ENCODE data around the gene ARSJ.

ARSJ gene

DNA sequence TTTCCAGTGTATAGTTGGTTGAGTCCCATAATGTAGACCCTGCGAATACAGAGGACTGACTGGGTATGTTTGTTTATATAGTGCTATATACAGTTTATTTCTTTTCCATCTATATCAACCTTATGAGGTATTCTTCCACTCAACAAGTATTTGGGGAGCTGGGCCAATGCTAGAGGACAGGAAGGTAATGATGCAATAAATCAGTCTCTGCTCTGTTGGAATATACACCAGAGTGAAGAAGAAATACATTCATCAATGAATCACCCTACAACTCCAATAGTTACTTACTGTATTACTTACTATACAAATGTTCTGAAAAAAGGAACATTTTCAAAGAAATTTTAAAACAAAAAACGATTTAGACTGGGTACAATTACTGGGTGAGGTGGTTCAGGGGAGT is 2.1 kb upstream of the ARSJ start:
- Histone ChIP-seq H3K9me3 (ENCODE audit: control insufficient read depth, low read length) (no peaks in the 10 kb centered on the region), H3K27me3 (replicated peaks; ENCODE audit: control insufficient read depth, insufficient read depth, low read length) (no peaks in the 10 kb centered on the region), H3K9ac (ENCODE audit: low read length) (no peak overlapping the region), H3K36me3 (ENCODE audit: control insufficient read depth, insufficient read depth, low read length, severe bottlenecking) (no peaks in the 10 kb centered on the region), H3K4me1 (ENCODE audit: control insufficient read depth, insufficient read depth, low read length) (peaks cover 26% of the 10 kb centered on the region), H3K4me3 (ENCODE audit: low read length) (no peak overlapping the region)
- peak; percentile 46 for DNase-seq (ENCODE audit: low read depth)

- no peaks in the 10 kb centered on the region for H3K27me3 ChIP-seq (replicated peaks; ENCODE audit: control insufficient read depth, insufficient read depth, low read length)
- H3K4me1 ChIP-seq (ENCODE audit: control insufficient read depth, insufficient read depth, low read length), result peaks cover 39% of the 10 kb centered on the region
- H3K36me3 ChIP-seq (ENCODE audit: control insufficient read depth, insufficient read depth, low read length, severe bottlenecking), result no peaks in the 10 kb centered on the region
- peak overlapping the region; percentile 94 for H3K4me3 ChIP-seq (ENCODE audit: low read length)
- no peaks in the 10 kb centered on the region for H3K9me3 ChIP-seq (ENCODE audit: control insufficient read depth, low read length)
- peak overlapping the region; percentile 87 for H3K9ac ChIP-seq (ENCODE audit: low read length)
- DNase-seq (ENCODE audit: low read depth), result peak; percentile 68
These were observed 613 bp upstream of the ARSJ start for GRCh38 chr4:113979905-113980615.

GRCh38 chr4:113978561-113979147 is 793 bp downstream of the ARSJ start:
- H3K36me3 ChIP-seq (ENCODE audit: control insufficient read depth, insufficient read depth, low read length, severe bottlenecking), result no peaks in the 10 kb centered on the region
- no peaks in the 10 kb centered on the region for H3K27me3 ChIP-seq (replicated peaks; ENCODE audit: control insufficient read depth, insufficient read depth, low read length)
- H3K4me1 ChIP-seq (ENCODE audit: control insufficient read depth, insufficient read depth, low read length), result peaks cover 39% of the 10 kb centered on the region
- H3K9me3 ChIP-seq (ENCODE audit: control insufficient read depth, low read length), result peaks cover 8% of the 10 kb centered on the region
- DNase-seq (ENCODE audit: low read depth), result no peak
- peak overlapping the region; percentile 94 for H3K4me3 ChIP-seq (ENCODE audit: low read length)
- H3K9ac ChIP-seq (ENCODE audit: low read length), result peak overlapping the region; percentile 87

DNA sequence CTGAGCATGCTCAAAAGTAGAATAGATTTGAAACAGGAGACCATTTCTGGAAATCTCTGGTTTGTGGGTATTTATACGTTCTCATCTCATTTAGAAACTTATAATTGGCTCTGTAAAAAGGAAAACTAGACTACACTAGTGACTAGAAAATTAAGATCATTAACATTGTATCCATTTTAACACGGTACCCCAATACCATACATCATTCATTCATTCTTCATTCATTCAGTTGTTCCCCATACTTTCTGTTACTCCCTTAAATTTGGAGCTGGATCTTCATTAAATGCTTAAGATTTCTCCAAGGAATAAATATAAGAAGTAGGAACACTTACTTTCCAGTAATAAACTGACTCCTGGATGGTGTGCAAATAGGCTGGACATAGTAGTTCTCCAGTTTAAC is 1.3 kb downstream of the ARSJ start:
- peaks cover 8% of the 10 kb centered on the region for H3K9me3 ChIP-seq (ENCODE audit: control insufficient read depth, low read length)
- H3K4me1 ChIP-seq (ENCODE audit: control insufficient read depth, insufficient read depth, low read length), result peaks cover 39% of the 10 kb centered on the region
- H3K9ac ChIP-seq (ENCODE audit: low read length), result peak overlapping the region; percentile 87
- H3K4me3 ChIP-seq (ENCODE audit: low read length), result peak overlapping the region; percentile 94
- DNase-seq (ENCODE audit: low read depth), result no peak
- H3K36me3 ChIP-seq (ENCODE audit: control insufficient read depth, insufficient read depth, low read length, severe bottlenecking), result no peaks in the 10 kb centered on the region
- no peaks in the 10 kb centered on the region for H3K27me3 ChIP-seq (replicated peaks; ENCODE audit: control insufficient read depth, insufficient read depth, low read length)

DNA sequence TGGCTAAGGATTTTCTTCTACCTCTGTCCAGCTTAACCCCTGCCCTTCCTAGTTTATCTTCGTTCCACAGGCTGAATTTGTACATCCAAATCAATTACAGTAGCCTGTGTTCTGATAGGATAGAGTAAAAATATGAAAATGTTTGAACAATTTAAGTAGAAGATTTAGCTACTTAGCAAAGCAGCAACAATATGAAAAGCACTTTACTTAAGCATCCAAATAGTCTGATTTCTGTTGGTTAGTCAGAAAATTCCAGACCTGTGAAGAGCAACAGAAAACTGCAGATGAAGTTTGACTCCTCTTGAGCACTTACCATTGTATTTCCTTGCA is 2.0 kb downstream of the ARSJ start:
- peak; percentile 49 for DNase-seq (ENCODE audit: low read depth)
- H3K9me3 ChIP-seq (ENCODE audit: control insufficient read depth, low read length), result peaks cover 8% of the 10 kb centered on the region
- peak overlapping the region; percentile 87 for H3K9ac ChIP-seq (ENCODE audit: low read length)
- H3K4me1 ChIP-seq (ENCODE audit: control insufficient read depth, insufficient read depth, low read length), result peaks cover 39% of the 10 kb centered on the region
- no peaks in the 10 kb centered on the region for H3K27me3 ChIP-seq (replicated peaks; ENCODE audit: control insufficient read depth, insufficient read depth, low read length)
- H3K36me3 ChIP-seq (ENCODE audit: control insufficient read depth, insufficient read depth, low read length, severe bottlenecking), result no peaks in the 10 kb centered on the region
- peak overlapping the region; percentile 94 for H3K4me3 ChIP-seq (ENCODE audit: low read length)

DNA sequence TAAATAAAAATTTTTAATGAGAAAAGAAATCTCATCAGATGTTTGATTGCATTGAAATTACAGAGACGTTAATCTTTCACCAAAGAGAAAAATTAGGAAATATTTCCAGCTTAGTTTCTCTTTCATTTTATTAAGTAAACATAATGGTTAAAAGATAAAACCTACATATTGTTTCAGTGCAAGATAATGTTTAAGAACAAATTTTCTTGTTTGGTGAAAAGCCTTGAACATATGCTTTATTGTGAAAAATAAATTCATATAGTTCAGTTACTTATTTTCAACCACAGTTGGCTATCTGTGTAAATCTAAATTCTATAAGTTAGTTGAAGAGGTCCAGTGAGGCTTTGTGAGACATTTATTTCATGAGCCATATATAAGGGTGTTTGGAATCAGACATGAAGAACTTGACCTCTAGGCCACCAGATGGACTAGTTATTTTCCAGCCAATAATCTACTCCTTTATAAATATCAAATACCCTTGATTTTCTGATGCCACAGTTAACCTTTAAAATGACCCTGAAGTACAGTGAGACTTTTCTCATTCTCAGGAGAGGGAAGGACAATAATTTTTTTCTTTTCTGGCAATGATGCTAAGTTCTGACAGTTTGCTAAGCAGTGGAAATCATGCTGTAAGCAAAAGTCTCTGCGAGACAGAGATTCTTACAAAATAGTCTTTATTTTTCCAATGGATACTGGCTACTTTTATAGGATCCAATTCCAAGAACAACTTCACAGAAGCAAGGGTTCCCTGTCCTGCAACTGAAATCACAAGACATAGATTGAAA is 2.5 kb downstream of the ARSJ start:
- DNase-seq (ENCODE audit: low read depth), result peak; percentile 45
- peak overlapping the region; percentile 87 for H3K9ac ChIP-seq (ENCODE audit: low read length)
- H3K36me3 ChIP-seq (ENCODE audit: control insufficient read depth, insufficient read depth, low read length, severe bottlenecking), result no peaks in the 10 kb centered on the region
- H3K9me3 ChIP-seq (ENCODE audit: control insufficient read depth, low read length), result peaks cover 8% of the 10 kb centered on the region
- peaks cover 40% of the 10 kb centered on the region for H3K4me1 ChIP-seq (ENCODE audit: control insufficient read depth, insufficient read depth, low read length)
- H3K27me3 ChIP-seq (replicated peaks; ENCODE audit: control insufficient read depth, insufficient read depth, low read length), result no peaks in the 10 kb centered on the region
- peak overlapping the region; percentile 94 for H3K4me3 ChIP-seq (ENCODE audit: low read length)

DNA sequence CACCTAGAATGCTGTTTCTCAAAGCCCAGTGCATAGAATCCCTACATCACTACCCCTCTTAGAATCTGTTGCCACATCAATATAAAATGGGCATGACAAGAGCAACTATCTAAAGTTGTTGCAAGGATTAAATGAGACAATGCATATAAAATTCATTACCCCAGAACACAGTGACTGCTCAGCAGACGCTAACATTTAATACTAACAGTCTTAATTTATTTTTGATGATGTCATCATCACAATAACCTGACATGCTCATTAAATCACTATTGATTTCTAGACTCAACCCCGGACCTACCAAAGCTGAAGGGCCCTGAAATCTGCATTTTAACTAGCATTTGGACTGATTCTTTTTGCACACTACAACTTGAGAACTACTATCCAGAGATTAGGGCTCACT is 3.9 kb downstream of the ARSJ start:
- DNase-seq (ENCODE audit: low read depth), result no peak
- H3K36me3 ChIP-seq (ENCODE audit: control insufficient read depth, insufficient read depth, low read length, severe bottlenecking), result no peaks in the 10 kb centered on the region
- H3K4me3 ChIP-seq (ENCODE audit: low read length), result peak overlapping the region; percentile 94
- peaks cover 8% of the 10 kb centered on the region for H3K9me3 ChIP-seq (ENCODE audit: control insufficient read depth, low read length)
- H3K4me1 ChIP-seq (ENCODE audit: control insufficient read depth, insufficient read depth, low read length), result peaks cover 44% of the 10 kb centered on the region
- H3K27me3 ChIP-seq (replicated peaks; ENCODE audit: control insufficient read depth, insufficient read depth, low read length), result no peaks in the 10 kb centered on the region
- H3K9ac ChIP-seq (ENCODE audit: low read length), result peak overlapping the region; percentile 87

- no peak for DNase-seq (ENCODE audit: low read depth)
- H3K4me3 ChIP-seq (ENCODE audit: low read length), result peak overlapping the region; percentile 4
- H3K27me3 ChIP-seq (replicated peaks; ENCODE audit: control insufficient read depth, insufficient read depth, low read length), result no peaks in the 10 kb centered on the region
These were observed 5.0 kb downstream of the ARSJ start for GRCh38 chr4:113974467-113974866.

DNA sequence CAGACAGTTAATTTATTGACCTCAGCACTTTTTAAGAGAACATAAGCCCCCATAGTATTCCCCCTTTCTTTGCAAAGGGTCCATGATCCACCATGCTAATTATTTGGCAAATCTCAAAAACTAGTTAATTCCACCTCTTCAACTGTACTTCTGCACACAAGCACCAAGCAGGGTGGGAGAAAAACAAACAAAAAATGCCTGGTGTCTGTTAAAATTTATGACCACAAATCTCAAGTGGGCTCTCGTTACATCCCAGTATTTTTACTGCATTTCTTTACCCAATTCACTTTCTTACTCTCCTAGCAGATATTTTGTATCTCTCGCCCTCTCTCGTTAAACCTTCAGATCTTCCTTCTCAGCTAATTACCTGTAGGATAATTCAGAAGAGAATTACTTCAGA is 6.1 kb downstream of the ARSJ start:
- Histone ChIP-seq H3K4me3 (ENCODE audit: low read length) (no peak overlapping the region), H3K36me3 (ENCODE audit: control insufficient read depth, insufficient read depth, low read length, severe bottlenecking) (no peaks in the 10 kb centered on the region), H3K9me3 (ENCODE audit: control insufficient read depth, low read length) (peaks cover 8% of the 10 kb centered on the region), H3K9ac (ENCODE audit: low read length) (no peak overlapping the region), H3K4me1 (ENCODE audit: control insufficient read depth, insufficient read depth, low read length) (peaks cover 49% of the 10 kb centered on the region), H3K27me3 (replicated peaks; ENCODE audit: control insufficient read depth, insufficient read depth, low read length) (no peaks in the 10 kb centered on the region)
- no peak for DNase-seq (ENCODE audit: low read depth)

More at GRCh38 chr4:113974467-113974866, 5.0 kb downstream of the ARSJ start:
- peaks cover 8% of the 10 kb centered on the region for H3K9me3 ChIP-seq (ENCODE audit: control insufficient read depth, low read length)
- no peak overlapping the region for H3K9ac ChIP-seq (ENCODE audit: low read length)
- H3K36me3 ChIP-seq (ENCODE audit: control insufficient read depth, insufficient read depth, low read length, severe bottlenecking), result no peaks in the 10 kb centered on the region
- peaks cover 49% of the 10 kb centered on the region for H3K4me1 ChIP-seq (ENCODE audit: control insufficient read depth, insufficient read depth, low read length)

- H3K4me1 ChIP-seq (ENCODE audit: control insufficient read depth, insufficient read depth, low read length), result peaks cover 45% of the 10 kb centered on the region
- H3K9me3 ChIP-seq (ENCODE audit: control insufficient read depth, low read length), result peaks cover 8% of the 10 kb centered on the region
- H3K36me3 ChIP-seq (ENCODE audit: control insufficient read depth, insufficient read depth, low read length, severe bottlenecking), result no peaks in the 10 kb centered on the region
- H3K27me3 ChIP-seq (replicated peaks; ENCODE audit: control insufficient read depth, insufficient read depth, low read length), result no peaks in the 10 kb centered on the region
- no peak overlapping the region for H3K9ac ChIP-seq (ENCODE audit: low read length)
- no peak for DNase-seq (ENCODE audit: low read depth)
- no peak overlapping the region for H3K4me3 ChIP-seq (ENCODE audit: low read length)
These were observed 6.7 kb downstream of the ARSJ start for GRCh38 chr4:113972781-113973180.

DNA sequence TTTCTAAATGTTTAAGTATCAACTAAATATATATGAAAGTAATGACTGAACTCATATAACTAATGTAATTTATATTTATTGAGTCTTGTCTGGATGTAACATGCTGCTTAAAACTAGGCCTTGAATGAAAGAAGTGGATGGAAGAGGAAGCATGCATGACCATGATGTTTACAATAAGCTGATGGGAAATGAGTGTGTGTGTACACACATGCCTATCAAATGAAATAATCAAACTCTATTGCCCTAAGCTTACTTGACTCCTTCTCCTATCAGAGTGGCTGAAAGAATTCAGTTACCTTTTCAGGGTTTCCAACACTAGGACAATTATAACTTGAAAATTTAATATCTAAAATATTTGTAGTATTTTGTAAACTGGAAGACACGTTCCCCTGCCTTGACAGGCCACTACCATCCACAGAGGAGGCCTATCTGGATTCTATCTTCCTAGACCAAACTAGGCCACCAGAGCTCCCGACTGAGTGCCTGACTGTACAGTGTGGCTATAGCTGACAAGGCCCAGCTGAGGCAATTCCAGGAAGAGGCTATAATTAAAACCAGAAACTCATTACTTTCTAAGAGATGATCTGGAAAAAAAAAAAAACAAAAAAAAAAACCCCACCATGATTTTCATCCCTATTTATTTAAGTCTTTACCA is 7.6 kb downstream of the ARSJ start:
- Histone ChIP-seq H3K9me3 (ENCODE audit: control insufficient read depth, low read length) (peaks cover 8% of the 10 kb centered on the region), H3K27me3 (replicated peaks; ENCODE audit: control insufficient read depth, insufficient read depth, low read length) (no peaks in the 10 kb centered on the region), H3K4me3 (ENCODE audit: low read length) (no peak overlapping the region), H3K36me3 (ENCODE audit: control insufficient read depth, insufficient read depth, low read length, severe bottlenecking) (no peaks in the 10 kb centered on the region), H3K4me1 (ENCODE audit: control insufficient read depth, insufficient read depth, low read length) (peaks cover 40% of the 10 kb centered on the region), H3K9ac (ENCODE audit: low read length) (no peak overlapping the region)
- DNase-seq (ENCODE audit: low read depth), result peak; percentile 81

Measured in adipocyte (in vitro differentiated cells).